GM23338 (cell line): ENCODE measurements around the gene ZNF69.

ENCODE experiments used
- CREB1 ChIP-seq: fragments of 250-450 bp; sonication (Bioruptor Pico); IDR thresholded peaks from 2 replicates; pipeline ENCODE4 v1.5.0; 2020; ENCODE audit warnings: low read depth, mild to moderate bottlenecking, moderate library complexity
- CTCF ChIP-seq, 2 experiments: fragments of 200-600 bp in 1 of 2; sonication (generic) in 1 of 2; conservative IDR thresholded peaks; 2 replicates each; pipeline versions ENCODE4 v1.5.1 to v1.6.1; 2016 to 2017; ENCODE audit warnings: antibody characterized with exemption in 2 of 2, low read depth in 2 of 2, mild to moderate bottlenecking in 2 of 2, moderate library complexity in 1 of 2
- ETS1 ChIP-seq: IDR thresholded peaks from 2 replicates; pipeline ENCODE4 v1.6.1; 2016; ENCODE audit warnings: antibody characterized with exemption
- EZH2 ChIP-seq: fragments of 200-600 bp; sonication (generic); IDR thresholded peaks from one replicate; pipeline ENCODE4 v1.8.0; 2017; ENCODE audit warnings: antibody characterized with exemption, mild to moderate bottlenecking, low read depth; ENCODE audit not compliant: unreplicated experiment
- EZH2phosphoT487 ChIP-seq: fragments of 200-600 bp; sonication (generic); IDR thresholded peaks from one replicate; pipeline ENCODE4 v1.8.1; 2018; ENCODE audit warnings: antibody characterized with exemption; ENCODE audit not compliant: unreplicated experiment
- JUNB ChIP-seq: IDR thresholded peaks from one replicate; pipeline ENCODE4 v1.6.1; 2016; ENCODE audit warnings: antibody characterized with exemption; ENCODE audit not compliant: unreplicated experiment
- NANOG ChIP-seq: IDR thresholded peaks from 2 replicates; pipeline ENCODE4 v1.6.1; 2016; ENCODE audit warnings: antibody characterized with exemption, borderline replicate concordance
- POLR2AphosphoS5 ChIP-seq: IDR thresholded peaks from 2 replicates; pipeline ENCODE4 v1.6.1; 2016; ENCODE audit warnings: antibody characterized with exemption, low read depth
- REST ChIP-seq: IDR thresholded peaks from one replicate; pipeline ENCODE4 v1.6.1; 2018; ENCODE audit warnings: antibody characterized with exemption; ENCODE audit not compliant: unreplicated experiment
- STAT1 ChIP-seq: IDR thresholded peaks from one replicate; pipeline ENCODE4 v1.6.1; 2016; ENCODE audit warnings: antibody characterized with exemption; ENCODE audit not compliant: unreplicated experiment
- ZNF114 ChIP-seq: fragments of 250-450 bp; sonication (Bioruptor Pico); IDR thresholded peaks from 2 replicates; pipeline ENCODE4 v1.5.0; 2020; ENCODE audit warnings: mild to moderate bottlenecking, moderate library complexity
- ZNF331 ChIP-seq: fragments of 250-450 bp; sonication (Bioruptor Pico); IDR thresholded peaks from 2 replicates; pipeline ENCODE4 v1.5.0; 2020; ENCODE audit warnings: low read depth, mild to moderate bottlenecking, moderate library complexity

GRCh38 chr19:11942843-11943108 lies 55.2 kb downstream of the ZNF69 start:
- no peak for TF ChIP-seq CTCF (conservative IDR thresholded peaks at IDR 0.05; ENCODE audit: low read depth in 2 of 2)
- no peak for TF ChIP-seq REST
- no peak for TF ChIP-seq EZH2
- no peak for TF ChIP-seq POLR2AphosphoS5
- TF ChIP-seq CREB1, result no peak
- TF ChIP-seq ZNF114 (CRISPR knock-in tag), result no peak
- TF ChIP-seq EZH2phosphoT487, result no peak
- TF ChIP-seq JUNB, result no peak
- TF ChIP-seq ETS1, result no peak
- no peak for TF ChIP-seq NANOG
- TF ChIP-seq STAT1, result no peak
- TF ChIP-seq ZNF331 (CRISPR knock-in tag), result no peak
